ENCODE data around the gene PKIG. TPM values are rescaled to one million over a fixed set of nuclear protein-coding genes. Genes with fewer than 3 reads are reported as not detected.

Gene PKIG
- total RNA-seq, 1 experiment from 2014 or later: 20.1 TPM

DNA sequence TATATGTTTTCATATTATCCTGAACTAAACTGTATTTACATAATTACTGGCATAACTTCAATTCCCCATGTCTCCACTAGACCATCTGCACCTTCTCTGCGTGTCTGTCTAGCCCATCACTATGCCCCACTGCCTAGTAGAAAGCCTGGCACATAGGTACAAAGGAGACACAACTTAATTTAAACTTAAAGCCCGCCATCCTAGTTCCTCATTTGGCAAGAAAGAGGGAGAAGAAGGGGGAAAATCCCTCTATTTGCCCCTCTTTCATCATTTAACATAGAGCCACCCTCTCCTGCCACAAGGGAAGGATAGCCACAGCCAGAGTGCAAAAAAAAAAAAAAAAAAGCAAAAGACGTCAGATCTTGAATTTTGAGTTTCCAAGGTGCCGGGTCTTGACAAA, 1.8 kb downstream of the PKIG start (continued):
- TF ChIP-seq, protein P1, sequence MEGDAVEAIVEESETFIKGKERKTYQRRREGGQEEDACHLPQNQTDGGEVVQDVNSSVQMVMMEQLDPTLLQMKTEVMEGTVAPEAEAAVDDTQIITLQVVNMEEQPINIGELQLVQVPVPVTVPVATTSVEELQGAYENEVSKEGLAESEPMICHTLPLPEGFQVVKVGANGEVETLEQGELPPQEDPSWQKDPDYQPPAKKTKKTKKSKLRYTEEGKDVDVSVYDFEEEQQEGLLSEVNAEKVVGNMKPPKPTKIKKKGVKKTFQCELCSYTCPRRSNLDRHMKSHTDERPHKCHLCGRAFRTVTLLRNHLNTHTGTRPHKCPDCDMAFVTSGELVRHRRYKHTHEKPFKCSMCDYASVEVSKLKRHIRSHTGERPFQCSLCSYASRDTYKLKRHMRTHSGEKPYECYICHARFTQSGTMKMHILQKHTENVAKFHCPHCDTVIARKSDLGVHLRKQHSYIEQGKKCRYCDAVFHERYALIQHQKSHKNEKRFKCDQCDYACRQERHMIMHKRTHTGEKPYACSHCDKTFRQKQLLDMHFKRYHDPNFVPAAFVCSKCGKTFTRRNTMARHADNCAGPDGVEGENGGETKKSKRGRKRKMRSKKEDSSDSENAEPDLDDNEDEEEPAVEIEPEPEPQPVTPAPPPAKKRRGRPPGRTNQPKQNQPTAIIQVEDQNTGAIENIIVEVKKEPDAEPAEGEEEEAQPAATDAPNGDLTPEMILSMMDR (IDR thresholded peaks at IDR 0.05 in 2 of 3, conservative IDR thresholded peaks at IDR 0.05 in 1 of 3; ENCODE audit: borderline replicate concordance in 1 of 3, insufficient read depth in 1 of 3, low read depth in 2 of 3, low read length in 2 of 3): no peak
- no peak for TF ChIP-seq TCF7L2 (IDR thresholded peaks at IDR 0.05; ENCODE audit: borderline replicate concordance, extremely low read depth, insufficient read depth, insufficient read length)
- no peak for TF ChIP-seq CEBPB (IDR thresholded peaks at IDR 0.05; ENCODE audit: low read depth)
- TF ChIP-seq POLR2A (IDR thresholded peaks at IDR 0.05; ENCODE audit: borderline replicate concordance, extremely low read depth, insufficient read depth, insufficient read length): no peak
- TF ChIP-seq RAD21 (IDR thresholded peaks at IDR 0.05; ENCODE audit: low read depth): no peak

DNA sequence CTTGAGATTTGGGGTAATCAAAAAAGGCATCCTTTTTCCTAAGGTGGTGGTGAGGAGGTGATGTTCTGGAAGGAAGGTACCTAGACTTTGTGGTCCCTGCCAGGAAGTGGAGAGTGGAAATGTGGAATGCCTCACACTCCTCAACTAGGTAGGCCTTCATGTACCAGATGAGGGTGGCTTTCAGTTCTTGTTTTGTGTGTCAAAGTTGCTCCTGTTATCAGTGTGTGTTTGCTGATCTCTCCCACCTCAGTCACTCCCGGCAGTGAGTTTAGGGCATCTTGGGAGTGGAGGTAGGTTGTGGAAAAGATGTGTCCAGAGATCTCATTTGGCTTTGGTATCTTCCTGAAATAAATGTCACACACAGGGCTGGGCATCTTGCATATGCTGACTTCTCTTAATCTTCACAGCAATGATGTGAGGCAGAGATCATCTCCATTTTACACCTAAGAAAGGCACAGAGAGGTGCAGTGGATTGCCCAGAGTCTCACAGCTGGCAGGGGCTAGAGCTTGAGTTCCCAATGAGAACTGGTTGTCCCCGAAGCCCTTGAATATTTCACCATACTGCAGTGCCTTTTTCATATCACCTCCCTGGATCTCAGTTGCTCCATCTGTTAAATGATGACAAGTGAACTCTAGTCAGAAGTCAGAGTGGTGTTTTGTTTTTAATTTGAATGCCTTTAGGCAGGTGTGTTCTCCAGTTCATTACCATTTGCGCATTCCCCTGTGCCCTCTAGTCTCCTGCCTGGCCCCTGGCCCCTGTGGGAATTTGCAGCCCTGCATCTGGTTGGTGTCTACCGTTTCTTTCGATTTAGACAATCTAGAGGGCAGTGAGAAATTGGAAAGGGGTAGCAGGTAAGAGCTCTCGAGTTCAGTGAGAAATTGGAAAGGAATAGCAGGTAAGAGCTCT, 2.9 kb downstream of the PKIG start:
- Histone ChIP-seq H3K36me3 (ENCODE audit: control insufficient read depth in 1 of 2, insufficient read depth in 2 of 2, low read length in 2 of 2) (no peaks in the 10 kb centered on the region), H2AFZ (ENCODE audit: low read depth, low read length, poor library complexity, severe bottlenecking) (no peak overlapping the region), H3K4me2 (ENCODE audit: low read length) (no peak overlapping the region), H3K79me2 (ENCODE audit: insufficient read depth, low read length) (no peaks in the 10 kb centered on the region), H3K27ac (ENCODE audit: low read depth, low read length) (no peak overlapping the region), H3K4me1 (ENCODE audit: control insufficient read depth in 1 of 2, insufficient read depth in 2 of 2, low read length in 2 of 2) (peaks cover 0 to 7% of the 10 kb centered on the region in 2 experiments; a peak in 1 of 4 replicates), H3K9me2 (ENCODE audit: insufficient read depth) (no peaks in the 10 kb centered on the region), H3K4me3 (replicated peaks in 1 of 2; ENCODE audit: low read depth in 1 of 2, low read length in 2 of 2) (no peak overlapping the region), H3K9ac (ENCODE audit: low read length) (no peak overlapping the region), H4K20me1 (ENCODE audit: insufficient read depth) (no peaks in the 10 kb centered on the region), H3K27me3 (ENCODE audit: insufficient read depth, low read length) (no peaks in the 10 kb centered on the region), H3K9me3 (ENCODE audit: control insufficient read depth in 1 of 2, insufficient read depth in 1 of 2, low read depth in 1 of 2, low read length in 2 of 2) (no peaks in the 10 kb centered on the region)
- ChIA-PET POLR2A (no interaction called here), RAD21 (ENCODE audit: low non-redundant PET in 1 of 2, low total read pairs in 2 of 2, uncharacterized antibody in 2 of 2, unreplicated experiment in 2 of 2) (no interaction called here), CTCF (interaction anchor here (0.8 kb wide), 1 partner anchor 201 kb away, joined by 4 read pairs; no protein-coding TSS in a partner anchor)
- DNase-seq (ENCODE audit: low read depth, low spot score): no peak
- BruUV-seq (replicated peaks): no TSS peak
- TF ChIP-seq, protein P2, sequence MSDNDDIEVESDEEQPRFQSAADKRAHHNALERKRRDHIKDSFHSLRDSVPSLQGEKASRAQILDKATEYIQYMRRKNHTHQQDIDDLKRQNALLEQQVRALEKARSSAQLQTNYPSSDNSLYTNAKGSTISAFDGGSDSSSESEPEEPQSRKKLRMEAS (IDR thresholded peaks at IDR 0.05): no peak
- TF ChIP-seq, protein P3, sequence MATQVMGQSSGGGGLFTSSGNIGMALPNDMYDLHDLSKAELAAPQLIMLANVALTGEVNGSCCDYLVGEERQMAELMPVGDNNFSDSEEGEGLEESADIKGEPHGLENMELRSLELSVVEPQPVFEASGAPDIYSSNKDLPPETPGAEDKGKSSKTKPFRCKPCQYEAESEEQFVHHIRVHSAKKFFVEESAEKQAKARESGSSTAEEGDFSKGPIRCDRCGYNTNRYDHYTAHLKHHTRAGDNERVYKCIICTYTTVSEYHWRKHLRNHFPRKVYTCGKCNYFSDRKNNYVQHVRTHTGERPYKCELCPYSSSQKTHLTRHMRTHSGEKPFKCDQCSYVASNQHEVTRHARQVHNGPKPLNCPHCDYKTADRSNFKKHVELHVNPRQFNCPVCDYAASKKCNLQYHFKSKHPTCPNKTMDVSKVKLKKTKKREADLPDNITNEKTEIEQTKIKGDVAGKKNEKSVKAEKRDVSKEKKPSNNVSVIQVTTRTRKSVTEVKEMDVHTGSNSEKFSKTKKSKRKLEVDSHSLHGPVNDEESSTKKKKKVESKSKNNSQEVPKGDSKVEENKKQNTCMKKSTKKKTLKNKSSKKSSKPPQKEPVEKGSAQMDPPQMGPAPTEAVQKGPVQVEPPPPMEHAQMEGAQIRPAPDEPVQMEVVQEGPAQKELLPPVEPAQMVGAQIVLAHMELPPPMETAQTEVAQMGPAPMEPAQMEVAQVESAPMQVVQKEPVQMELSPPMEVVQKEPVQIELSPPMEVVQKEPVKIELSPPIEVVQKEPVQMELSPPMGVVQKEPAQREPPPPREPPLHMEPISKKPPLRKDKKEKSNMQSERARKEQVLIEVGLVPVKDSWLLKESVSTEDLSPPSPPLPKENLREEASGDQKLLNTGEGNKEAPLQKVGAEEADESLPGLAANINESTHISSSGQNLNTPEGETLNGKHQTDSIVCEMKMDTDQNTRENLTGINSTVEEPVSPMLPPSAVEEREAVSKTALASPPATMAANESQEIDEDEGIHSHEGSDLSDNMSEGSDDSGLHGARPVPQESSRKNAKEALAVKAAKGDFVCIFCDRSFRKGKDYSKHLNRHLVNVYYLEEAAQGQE (IDR thresholded peaks at IDR 0.05; ENCODE audit: low read depth): no peak
- TF ChIP-seq SP1 (IDR thresholded peaks at IDR 0.05; ENCODE audit: low read depth) (no peak), EGR1 (IDR thresholded peaks at IDR 0.05; ENCODE audit: low read depth) (no peak), EZH2 (IDR thresholded peaks at IDR 0.05) (no peak), RAD21 (IDR thresholded peaks at IDR 0.05; ENCODE audit: low read depth) (no peak), SRF (IDR thresholded peaks at IDR 0.05; ENCODE audit: low read depth) (no peak)
- intact Hi-C loops (cut with micrococcal nuclease): no loop called here
- ATAC-seq: no peak
